GM19324 (cell line): ENCODE measurements around the gene MAPK8IP2.
"Not testable (repeated sequence)": the region's sequence is repeated elsewhere in the genome, so short reads cannot be mapped to it uniquely, and the experiment has no call there.

Experiments used
- ATAC-seq: cut with Tn5 transposase; IDR thresholded peaks from one replicate; pipeline ENCODE4 v1.9.1; 2021; ENCODE audit warnings: mild to moderate bottlenecking, moderate library complexity; ENCODE audit not compliant: unreplicated experiment, low FRiP score

The MAPK8IP2 gene

DNA sequence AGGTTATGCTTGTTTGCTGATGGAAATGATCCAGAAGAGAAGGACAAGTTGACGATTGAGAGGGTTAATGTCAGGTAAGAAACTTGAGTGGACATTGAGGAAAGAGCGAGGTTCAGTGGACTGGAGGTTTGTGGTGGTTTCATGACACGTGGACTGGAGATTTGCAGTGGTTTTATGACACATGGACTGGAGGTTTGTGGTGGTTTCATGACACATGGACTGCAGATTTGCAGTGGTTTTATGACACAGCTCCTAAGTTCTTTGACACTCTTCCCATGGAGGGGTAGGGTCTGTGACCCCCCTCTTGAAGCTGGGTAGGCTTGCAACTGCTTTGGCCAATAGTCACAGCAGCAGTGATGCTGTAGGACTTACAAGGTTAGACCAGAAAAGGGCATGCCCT, 5.4 kb upstream of the MAPK8IP2 start:
- ATAC-seq, result no peak

DNA sequence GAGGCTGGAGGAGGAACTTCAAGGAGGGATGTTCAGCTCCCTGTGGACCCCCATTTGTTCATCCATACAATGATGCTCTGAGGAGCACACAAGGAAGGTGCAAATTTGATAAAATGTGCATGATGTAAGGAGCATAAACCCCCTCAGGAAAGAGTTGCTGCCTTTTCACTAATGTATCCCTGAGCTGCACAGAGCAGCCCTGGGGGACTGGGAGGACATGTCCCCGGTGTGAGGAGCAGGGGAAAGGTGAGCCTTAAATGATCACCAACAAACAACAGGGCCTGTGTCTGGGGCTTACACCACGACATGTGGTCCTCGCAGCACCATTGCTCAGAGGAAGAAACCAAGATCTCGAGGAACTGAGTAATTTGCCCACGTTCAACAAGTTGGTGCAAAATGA, 3.5 kb upstream of the MAPK8IP2 start:
- ATAC-seq, result no peak

DNA sequence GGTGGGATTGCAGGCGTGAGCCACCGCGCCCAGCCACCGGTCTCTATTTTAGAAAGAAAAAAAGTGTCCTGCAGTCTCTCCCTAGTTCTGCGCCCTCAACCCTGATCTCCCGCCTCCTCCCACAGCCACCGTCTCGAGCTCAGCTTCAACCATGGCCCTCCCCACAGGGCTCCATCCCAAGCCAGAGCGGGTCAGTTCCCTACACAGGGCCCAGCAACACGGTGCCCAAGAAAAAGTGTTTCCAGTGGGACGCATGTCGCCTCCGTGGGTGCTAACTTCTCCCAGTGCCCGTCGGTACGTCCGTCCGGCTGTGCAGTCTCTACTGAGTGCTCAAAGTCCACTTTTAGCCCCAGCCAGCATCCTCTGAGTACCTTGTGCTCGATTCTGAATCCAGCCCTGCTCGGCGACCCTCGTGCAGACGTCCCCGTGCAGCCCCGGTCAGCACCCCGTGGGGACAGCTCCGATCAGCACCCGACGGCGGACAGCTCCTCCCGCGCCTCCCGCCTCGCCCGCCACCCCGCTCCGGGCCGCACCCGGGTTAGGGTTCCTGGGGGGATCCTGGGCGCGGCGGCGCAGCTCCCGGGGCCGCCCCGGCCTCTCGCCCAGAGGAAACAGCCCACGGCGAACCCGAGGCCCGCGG, 657 bp upstream of the MAPK8IP2 start:
- no peak for ATAC-seq

DNA sequence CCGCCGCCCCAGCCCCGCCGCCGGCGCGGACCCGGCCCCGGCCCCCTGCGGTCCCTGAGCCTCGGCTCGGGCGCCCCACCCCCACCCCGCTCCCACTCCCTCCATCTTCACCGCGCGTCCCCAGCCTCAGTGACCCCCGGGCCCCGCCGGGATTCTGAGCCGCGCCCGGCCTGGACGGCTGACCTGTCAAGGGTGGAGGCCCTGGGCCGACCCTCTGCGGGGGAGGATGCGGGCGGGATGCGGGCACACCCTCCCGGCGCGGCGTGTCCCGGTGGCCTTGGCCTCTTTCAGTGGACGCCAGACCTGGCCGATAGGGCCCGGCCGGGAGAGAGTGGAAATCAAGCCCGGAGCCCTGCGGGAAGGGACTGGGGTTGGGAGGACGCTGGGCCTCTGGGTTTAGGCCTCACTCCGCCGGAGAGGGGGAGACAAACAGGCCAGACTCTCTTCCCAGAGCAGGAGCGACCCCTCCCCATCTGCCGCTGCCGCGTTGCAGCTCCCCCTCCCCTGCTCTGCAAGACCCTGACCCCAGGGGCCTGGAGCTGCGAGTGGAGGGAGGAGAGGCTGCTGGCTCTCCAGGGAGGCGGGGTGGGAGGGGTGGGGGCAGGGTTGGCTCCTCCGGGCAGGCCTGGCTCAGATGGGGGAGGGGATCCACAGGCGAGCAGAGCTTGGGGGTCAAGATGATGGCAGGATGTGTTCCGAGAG, 525 bp downstream of the MAPK8IP2 start:
- ATAC-seq, result no peak

DNA sequence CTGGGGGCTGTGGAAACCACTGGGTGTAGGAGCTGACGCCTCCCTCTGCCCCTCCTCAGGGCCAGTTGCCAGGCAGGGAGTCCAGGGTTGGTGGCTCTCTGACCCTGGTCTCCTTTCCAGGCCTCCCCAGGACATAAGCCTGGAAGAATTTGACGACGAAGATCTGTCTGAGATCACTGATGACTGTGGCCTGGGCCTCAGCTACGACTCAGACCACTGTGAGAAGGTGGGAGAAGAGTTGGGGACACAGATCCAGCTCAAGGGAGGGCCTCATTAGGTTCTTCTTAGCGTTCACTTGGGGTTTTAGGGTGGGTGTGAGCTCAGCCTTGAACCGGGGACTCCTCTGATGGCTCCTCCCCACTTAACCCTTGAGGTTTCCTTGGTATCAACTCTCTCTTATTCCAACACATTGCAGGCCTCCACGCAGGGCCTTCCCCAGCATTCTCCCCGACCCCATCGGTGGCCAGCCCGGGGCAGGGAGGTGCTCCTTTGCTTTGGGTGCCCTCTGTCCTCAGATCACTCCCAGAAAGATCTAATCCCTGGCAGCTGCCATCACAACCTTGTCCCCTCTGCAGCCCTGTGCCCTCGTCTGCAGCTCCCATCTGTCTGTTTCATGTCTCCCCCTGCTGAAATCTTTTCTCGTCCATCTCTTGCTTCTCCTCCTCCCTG, 1.2 kb downstream of the MAPK8IP2 start:
- ATAC-seq, result no peak

DNA sequence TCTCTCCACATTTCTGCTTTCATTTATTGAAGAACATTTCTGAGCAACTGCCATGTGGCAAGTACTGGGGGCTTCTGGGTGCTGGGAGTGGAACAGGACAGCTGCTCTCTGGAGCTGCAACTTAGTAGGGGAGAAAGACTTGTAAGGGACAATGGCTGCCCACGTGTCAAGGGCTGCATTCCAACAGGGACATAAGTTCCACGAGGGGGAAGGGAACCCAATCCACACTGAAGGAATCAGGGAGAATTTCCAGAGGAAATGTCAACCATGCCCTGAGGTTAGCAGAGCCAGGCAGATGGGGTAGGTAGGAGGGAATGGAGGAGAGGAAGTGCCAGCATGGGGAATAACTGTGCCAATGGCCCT, 1.7 kb downstream of the MAPK8IP2 start:
- no peak for ATAC-seq

DNA sequence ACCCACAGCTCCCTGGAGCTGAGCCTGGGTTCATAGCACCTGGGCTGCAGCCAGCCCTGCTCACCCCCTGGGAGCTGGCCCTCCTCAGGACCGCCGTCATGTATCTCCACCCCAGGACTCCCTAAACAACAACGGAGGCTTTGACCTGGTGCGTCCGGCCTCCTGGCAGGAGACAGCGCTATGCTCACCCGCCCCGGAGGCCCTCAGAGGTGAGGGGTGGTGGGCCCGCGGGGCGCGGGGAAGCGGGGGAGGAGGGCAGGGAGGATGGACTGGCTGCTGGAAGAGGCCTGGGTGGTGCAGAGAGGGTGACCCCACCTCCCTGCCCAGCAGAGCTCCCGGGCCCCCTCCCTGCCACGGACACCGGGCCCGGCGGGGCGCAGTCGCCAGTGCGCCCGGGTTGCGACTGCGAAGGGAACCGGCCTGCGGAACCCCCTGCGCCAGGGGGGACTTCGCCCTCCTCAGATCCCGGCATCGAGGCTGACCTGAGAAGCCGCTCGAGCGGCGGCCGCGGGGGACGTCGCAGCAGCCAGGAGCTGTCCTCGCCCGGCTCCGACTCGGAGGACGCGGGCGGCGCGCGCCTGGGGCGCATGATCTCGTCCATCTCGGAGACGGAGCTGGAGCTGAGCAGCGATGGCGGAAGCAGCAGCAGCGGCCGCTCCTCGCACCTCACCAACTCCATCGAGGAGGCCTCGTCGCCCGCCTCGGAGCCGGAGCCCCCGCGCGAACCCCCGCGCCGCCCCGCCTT, 3.1 kb downstream of the MAPK8IP2 start:
- no peak for ATAC-seq

DNA sequence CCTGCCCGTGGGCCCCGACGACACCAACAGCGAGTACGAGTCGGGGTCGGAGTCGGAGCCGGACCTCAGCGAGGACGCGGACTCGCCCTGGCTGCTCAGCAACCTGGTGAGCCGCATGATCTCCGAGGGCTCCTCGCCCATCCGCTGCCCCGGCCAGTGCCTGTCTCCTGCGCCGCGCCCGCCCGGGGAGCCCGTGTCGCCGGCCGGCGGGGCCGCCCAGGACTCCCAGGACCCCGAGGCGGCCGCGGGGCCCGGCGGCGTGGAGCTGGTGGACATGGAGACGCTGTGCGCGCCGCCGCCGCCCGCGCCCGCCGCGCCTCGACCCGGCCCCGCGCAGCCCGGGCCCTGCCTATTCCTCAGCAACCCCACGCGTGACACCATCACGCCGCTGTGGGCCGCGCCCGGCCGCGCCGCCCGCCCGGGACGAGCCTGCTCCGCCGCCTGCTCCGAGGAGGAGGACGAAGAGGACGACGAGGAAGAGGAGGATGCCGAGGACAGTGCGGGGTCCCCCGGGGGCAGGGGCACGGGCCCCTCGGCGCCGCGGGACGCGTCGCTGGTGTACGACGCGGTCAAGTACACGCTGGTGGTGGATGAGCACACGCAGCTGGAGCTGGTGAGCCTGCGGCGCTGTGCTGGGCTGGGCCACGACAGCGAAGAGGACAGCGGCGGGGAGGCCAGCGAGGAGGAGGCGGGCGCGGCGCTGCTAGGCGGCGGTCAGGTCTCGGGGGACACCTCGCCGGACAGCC, 3.8 kb downstream of the MAPK8IP2 start:
- ATAC-seq, result no peak

DNA sequence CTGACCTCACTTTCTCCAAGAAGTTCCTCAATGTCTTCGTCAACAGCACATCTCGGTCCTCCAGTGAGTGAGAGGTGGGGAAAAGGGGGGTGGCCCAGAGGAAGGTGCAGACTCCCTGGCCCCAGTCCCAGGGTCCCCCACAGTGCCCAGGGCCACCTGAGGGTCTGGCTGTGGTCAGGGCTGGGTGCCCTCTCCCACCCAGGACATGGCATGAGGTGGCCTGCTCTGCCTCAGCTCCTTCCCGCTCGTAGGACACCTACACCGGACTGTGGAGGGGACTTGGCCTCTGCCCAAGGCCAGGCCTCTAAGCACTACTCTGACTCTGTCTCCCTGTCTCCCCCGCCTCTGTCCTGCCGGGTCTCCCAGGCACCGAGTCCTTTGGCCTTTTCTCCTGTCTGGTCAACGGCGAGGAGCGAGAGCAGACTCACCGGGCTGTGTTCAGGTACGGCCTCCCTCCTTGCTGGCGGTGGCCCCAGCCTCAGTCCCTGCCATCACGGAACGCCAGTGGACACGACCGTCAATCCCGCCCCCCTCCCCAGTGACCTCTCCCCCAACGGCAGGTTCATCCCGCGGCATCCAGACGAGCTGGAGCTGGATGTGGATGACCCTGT, 4.5 kb downstream of the MAPK8IP2 start:
- no peak for ATAC-seq

DNA sequence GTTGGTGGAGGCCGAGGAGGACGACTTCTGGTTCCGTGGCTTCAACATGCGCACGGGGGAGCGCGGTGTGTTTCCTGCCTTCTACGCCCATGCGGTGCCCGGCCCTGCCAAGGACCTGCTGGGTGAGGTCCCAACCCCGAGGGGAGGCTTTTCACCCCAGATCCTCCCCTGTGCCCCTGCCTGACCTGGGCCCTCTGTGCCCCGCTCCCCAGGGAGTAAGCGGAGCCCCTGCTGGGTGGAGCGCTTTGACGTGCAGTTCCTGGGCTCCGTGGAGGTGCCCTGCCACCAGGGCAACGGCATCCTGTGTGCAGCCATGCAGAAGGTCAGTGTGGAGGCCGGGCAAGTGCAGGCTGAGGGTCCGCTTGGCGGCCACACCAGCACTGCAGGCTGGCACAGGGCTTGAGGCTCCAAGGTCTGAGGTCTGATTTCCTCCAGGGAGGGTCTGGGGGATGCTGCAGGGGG, 5.1 kb downstream of the MAPK8IP2 start:
- ATAC-seq, result no peak

DNA sequence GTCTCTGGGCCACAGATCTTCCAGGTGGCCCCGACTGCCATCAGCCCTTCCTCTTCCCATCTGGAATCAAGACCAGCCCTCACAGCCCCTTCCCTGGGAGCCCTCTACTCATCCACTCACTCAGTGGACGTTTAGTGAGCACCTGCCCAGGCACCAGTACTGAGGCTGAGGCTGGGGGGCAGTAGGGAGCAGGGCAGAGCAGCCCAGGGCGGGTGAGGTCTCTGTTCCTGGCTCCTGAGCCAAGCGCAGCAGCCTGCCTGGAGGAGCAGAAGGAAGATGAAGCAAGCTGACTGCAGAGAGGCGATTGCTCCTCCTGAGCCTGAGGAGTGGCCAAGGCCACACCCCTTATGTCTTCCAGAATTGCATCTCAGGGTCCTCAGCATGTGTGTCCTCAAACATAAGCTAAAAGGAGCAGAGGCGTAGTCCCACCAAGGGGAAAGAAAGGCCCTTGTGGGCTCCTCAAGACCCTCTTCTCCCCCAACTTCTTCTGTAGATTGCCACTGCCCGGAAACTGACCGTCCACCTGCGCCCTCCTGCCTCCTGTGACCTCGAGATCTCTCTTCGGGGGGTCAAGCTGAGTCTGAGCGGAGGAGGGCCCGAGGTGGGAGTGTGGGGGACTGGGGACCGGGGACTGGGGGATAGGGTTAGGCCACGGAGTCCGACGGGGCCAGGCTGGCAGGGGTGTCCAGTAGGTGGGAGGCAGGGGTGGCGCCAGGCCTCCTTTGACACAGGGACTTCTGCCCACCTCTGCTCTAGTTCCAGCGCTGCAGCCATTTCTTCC, 5.8 kb downstream of the MAPK8IP2 start:
- ATAC-seq, result no peak

DNA sequence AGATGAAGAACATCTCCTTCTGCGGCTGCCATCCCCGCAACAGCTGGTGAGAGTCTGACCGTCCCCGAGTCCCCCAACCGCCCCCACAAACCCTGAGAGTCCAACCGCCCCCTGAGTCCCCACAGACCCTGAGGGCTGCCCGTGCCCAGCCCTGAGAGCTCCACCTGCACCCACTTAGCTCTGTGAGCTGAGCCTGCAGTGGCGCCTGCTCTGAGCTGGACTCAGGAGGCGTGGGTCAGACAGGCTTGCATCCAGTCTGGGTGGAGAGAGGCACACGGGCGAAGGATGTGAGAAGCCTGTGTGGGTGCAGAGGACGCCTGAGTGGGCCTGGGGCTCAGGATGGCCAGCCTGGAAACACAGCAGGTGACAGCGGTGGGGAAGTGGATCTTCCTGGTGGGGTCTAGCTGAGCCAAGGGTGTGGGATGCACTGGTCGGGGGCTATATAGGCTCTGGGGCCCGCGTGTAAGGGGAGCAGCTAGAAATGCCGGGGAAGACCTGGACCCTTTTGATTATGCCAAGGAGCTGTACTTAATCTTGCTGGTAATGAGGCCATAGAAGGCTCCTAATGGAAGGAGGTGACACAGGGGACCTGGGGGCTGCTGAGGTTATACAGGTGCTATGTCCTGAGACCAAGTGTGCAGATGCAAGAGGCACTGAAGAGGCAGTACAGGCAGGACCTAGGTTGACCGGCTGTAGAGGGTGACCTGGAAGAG, 6.5 kb downstream of the MAPK8IP2 start:
- ATAC-seq, result no peak

DNA sequence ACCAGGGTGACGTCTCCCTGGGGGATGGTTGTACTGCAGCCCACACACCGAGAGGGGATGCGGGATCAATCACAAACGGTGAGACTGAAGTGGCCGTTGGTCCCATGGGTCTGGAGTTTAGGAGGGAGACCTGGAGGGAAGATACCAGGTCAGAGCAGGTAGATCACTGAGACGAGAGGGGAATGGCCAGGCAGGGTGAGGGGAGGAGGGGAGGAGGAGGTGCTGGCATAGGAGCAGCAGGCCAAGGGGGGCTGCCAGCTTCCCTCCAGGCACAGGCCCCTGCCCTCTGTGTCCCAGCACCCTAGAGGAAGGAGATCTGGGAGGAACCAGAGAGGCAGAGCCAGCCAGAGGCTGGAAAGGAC, 7.0 kb downstream of the MAPK8IP2 start:
- ATAC-seq, result no peak

DNA sequence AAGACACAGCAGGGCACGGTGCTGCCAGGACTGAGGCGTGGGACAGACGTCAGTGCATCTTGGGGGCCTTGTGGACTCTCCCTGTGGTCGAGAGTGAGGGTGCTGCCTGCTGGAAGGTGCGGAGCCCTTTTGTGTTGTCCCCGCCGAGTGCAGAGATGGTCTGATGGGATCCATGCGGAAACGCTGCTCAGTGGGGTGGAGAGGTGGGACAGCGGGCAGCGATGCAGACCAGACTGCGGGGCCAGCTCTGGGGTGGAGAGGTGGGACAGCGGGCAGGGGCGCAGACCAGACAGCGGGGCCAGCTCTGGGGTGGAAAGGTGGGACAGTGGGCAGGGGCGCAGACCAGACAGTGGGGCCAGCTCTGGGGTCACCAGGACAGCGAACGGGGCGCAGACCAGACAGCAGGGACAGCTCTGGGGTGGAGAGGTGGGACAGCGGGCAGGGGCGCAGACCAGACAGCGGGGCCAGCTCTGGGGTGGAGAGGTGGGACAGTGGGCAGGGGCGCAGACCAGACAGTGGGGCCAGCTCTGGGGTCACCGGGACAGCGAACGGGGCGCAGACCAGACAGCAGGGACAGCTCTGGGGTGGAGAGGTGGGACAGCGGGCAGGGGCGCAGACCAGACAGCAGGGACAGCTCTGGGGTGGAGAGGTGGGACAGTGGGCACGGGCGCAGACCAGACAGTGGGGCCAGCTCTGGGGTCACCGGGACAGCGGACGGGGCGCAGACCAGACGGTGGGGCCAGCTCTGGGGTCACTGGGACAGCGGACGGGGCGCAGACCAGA, 7.7 kb downstream of the MAPK8IP2 start:
- ATAC-seq, result not testable (repeated sequence)

DNA sequence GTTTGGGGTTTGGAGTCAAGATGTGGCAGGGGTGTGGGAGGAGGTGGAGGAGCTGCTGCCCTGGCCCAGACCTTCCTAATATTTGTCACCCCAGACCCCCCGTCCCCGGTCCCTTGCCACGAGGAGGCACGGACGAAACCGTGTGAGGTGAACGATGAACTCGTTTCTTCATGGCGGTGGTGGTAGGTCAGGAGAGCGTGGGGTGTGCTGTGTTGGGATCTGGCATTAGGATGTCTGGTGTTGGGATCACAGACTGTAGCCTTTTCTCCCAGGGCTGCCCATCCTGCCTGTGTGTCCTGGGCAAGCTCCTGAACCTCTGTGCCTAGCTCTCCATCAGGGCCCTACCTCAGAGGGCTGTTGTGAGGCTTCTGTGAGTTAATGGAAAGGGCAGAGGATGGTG, 8.4 kb downstream of the MAPK8IP2 start:
- no peak for ATAC-seq

DNA sequence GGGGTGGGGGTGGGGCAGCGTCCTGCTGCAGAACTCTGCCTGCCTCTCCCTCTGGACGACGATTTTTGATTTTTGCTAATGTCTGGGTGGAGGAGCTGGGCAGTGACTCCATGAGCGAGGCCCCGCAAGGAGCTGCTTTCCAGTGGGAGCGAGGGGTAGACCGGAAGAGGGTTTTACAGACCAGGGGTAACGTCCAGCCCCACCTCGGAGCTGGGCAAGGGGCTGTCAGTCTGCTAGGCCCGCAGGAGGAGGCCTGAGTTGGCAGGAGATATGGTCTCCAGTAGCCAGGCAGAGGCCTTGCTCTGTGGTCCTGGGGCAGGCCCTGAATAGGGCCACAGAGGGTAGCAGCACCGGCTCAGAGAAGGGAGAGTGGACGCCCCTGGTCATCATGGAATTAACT, 9.0 kb downstream of the MAPK8IP2 start:
- ATAC-seq, result no peak

DNA sequence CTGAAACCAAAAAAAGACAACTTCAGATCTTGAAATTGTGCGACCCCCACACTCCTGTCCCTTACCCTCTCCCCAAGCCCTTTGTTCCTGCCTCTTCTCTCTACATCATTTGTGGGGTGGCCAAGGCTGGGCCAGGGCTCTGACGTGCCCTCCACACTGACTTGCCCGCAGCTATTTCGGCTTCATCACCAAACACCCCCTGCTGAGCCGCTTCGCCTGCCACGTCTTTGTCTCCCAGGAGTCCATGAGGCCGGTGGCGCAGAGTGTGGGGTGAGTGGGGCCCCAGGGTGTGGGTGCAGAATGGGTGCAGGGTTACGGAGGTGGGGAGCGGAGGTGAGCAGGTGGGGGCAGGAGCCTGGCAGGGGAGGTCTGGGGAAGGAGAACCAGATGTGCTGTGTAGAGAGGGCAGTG, 9.5 kb downstream of the MAPK8IP2 start:
- ATAC-seq, result no peak

DNA sequence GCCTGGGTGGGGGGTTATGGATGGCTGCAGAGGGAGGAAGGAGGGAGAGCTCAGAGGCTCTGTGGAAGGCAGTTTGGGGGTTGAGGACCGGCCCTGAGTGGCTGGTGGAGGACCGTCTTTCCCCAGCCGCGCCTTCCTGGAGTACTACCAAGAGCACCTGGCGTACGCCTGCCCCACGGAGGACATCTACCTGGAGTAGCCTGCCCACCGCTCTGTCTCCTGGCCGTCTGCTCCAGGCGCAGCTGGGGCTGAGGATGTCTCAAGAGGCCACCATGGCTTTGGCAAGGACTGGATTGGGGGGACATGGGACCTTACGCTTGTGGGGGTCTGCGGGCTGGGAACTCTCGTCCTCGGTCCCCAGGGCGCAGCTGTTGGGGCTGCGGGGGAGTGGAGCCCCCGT, 10.0 kb downstream of the MAPK8IP2 start:
- ATAC-seq, result no peak
